GM23338 (cell line): ENCODE measurements around the gene COLEC12.

ENCODE experiments used
- EZH2 ChIP-seq: fragments of 200-600 bp; sonication (generic); IDR thresholded peaks from one replicate; pipeline ENCODE4 v1.8.0; 2017; ENCODE audit warnings: antibody characterized with exemption, mild to moderate bottlenecking, low read depth; ENCODE audit not compliant: unreplicated experiment
- EZH2phosphoT487 ChIP-seq: fragments of 200-600 bp; sonication (generic); IDR thresholded peaks from one replicate; pipeline ENCODE4 v1.8.1; 2018; ENCODE audit warnings: antibody characterized with exemption; ENCODE audit not compliant: unreplicated experiment
- JUNB ChIP-seq: IDR thresholded peaks from one replicate; pipeline ENCODE4 v1.6.1; 2016; ENCODE audit warnings: antibody characterized with exemption; ENCODE audit not compliant: unreplicated experiment
- POLR2AphosphoS5 ChIP-seq: IDR thresholded peaks from 2 replicates; pipeline ENCODE4 v1.6.1; 2016; ENCODE audit warnings: antibody characterized with exemption, low read depth
- REST ChIP-seq: IDR thresholded peaks from one replicate; pipeline ENCODE4 v1.6.1; 2018; ENCODE audit warnings: antibody characterized with exemption; ENCODE audit not compliant: unreplicated experiment
- TF ChIP-seq, protein P1 (sequence below), 2 experiments: fragments of 200-600 bp in 1 of 2; sonication (generic) in 1 of 2; conservative IDR thresholded peaks; 2 replicates each; pipeline versions ENCODE4 v1.5.1 to v1.6.1; 2016 to 2017; ENCODE audit warnings: antibody characterized with exemption in 2 of 2, low read depth in 2 of 2, mild to moderate bottlenecking in 2 of 2, moderate library complexity in 1 of 2

GRCh38 chr18:394262-394986, 106.1 kb downstream of the COLEC12 start:
- TF ChIP-seq, protein P1, sequence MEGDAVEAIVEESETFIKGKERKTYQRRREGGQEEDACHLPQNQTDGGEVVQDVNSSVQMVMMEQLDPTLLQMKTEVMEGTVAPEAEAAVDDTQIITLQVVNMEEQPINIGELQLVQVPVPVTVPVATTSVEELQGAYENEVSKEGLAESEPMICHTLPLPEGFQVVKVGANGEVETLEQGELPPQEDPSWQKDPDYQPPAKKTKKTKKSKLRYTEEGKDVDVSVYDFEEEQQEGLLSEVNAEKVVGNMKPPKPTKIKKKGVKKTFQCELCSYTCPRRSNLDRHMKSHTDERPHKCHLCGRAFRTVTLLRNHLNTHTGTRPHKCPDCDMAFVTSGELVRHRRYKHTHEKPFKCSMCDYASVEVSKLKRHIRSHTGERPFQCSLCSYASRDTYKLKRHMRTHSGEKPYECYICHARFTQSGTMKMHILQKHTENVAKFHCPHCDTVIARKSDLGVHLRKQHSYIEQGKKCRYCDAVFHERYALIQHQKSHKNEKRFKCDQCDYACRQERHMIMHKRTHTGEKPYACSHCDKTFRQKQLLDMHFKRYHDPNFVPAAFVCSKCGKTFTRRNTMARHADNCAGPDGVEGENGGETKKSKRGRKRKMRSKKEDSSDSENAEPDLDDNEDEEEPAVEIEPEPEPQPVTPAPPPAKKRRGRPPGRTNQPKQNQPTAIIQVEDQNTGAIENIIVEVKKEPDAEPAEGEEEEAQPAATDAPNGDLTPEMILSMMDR (conservative IDR thresholded peaks at IDR 0.05; ENCODE audit: low read depth in 2 of 2): no peak
- TF ChIP-seq EZH2phosphoT487 (no peak), POLR2AphosphoS5 (no peak), EZH2 (no peak), REST (no peak), JUNB (no peak)
